Measurements from ENCODE around the gene HTRA2. TPM values are rescaled to one million over a fixed set of nuclear protein-coding genes. Genes with fewer than 3 reads are reported as not detected.

Gene HTRA2
- total RNA-seq, 4 donors from 2014 or later, result 13.1 to 40.1 (median 33.9) TPM

- DNase-seq, result no peak
- H3K27ac ChIP-seq, result no peak overlapping the region
- H3K9me3 ChIP-seq, result no peaks in the 10 kb centered on the region
- H3K36me3 ChIP-seq, result no peaks in the 10 kb centered on the region
- intact Hi-C loops (cut with DNase I; ENCODE audit: low total_unique reads), result no loop called here
- H3K4me3 ChIP-seq, result no peak overlapping the region
- H3K27me3 ChIP-seq, result no peaks in the 10 kb centered on the region
- H3K4me1 ChIP-seq, result no peaks in the 10 kb centered on the region
- TF ChIP-seq POLR2A (IDR thresholded peaks at IDR 0.05) (no peak), CTCF (IDR thresholded peaks at IDR 0.05) (no peak)
These were observed 52.5 kb downstream of the HTRA2 start for GRCh38 chr2:74582184-74582583.

Other genes starting within 250 kb of the HTRA2 start
- 10 to 100 TPM in 1 of 4 donors, 1 to 10 TPM in 3; 2.1 to 15.1 (median 5.3) TPM for gene SLC4A5, start 186.5 kb upstream of the HTRA2 start, total RNA-seq
- 100 to 1,000 TPM in 2 of 4 donors, 10 to 100 TPM in 2; 48.2 to 140 (median 95.0) TPM for gene DCTN1, start 149.6 kb upstream of the HTRA2 start, total RNA-seq
- 1 to 10 TPM in 3 of 4 donors, not detected in 1; 2.1 to 5.7 (median 2.9) TPM for gene C2orf81, start 108.3 kb upstream of the HTRA2 start, total RNA-seq
- gene WDR54, start 108.2 kb upstream of the HTRA2 start, total RNA-seq, result 10 to 100 TPM in 3 of 4 donors, not detected in 1; 12.3 to 19.7 (median 16.3) TPM
- gene RTKN, start 88.0 kb upstream of the HTRA2 start, total RNA-seq, result 10 to 100 TPM in 2 of 4 donors, 1 to 10 TPM in 2; 9.8 to 36.3 (median 12.0) TPM
- 10 to 100 TPM; 28.5 to 63.3 (median 48.0) TPM for gene INO80B, start 74.8 kb upstream of the HTRA2 start, total RNA-seq
- gene WBP1, start 71.5 kb upstream of the HTRA2 start, total RNA-seq, result 10 to 100 TPM; 25.4 to 74.2 (median 50.8) TPM
- 10 to 100 TPM; 20.2 to 56.2 (median 29.8) TPM for gene MOGS, start 64.6 kb upstream of the HTRA2 start, total RNA-seq
- 100 to 1,000 TPM in 1 of 4 donors, 10 to 100 TPM in 2, 1 to 10 TPM in 1; 8.8 to 101 (median 45.8) TPM for gene MRPL53, start 57.3 kb upstream of the HTRA2 start, total RNA-seq
- 10 to 100 TPM; 10.9 to 42.8 (median 35.7) TPM for gene CCDC142, start 46.9 kb upstream of the HTRA2 start, total RNA-seq
- 10 to 100 TPM in 3 of 4 donors, 1 to 10 TPM in 1; 8.5 to 29.2 (median 17.5) TPM for gene TTC31, start 46.9 kb upstream of the HTRA2 start, total RNA-seq
- 1 to 10 TPM in 1 of 4 donors, not detected in 3; 2.9 TPM for gene LBX2, start 30.3 kb upstream of the HTRA2 start, total RNA-seq
- gene PCGF1, start 22.2 kb upstream of the HTRA2 start, total RNA-seq, result 10 to 100 TPM in 2 of 4 donors, 1 to 10 TPM in 2; 2.9 to 11.3 (median 9.7) TPM
- gene TLX2, start 15.5 kb upstream of the HTRA2 start, total RNA-seq, result under 1 TPM in 1 of 4 donors, not detected in 3; 0.55 TPM
- not detected for gene DQX1, start 3.7 kb upstream of the HTRA2 start, total RNA-seq
- 10 to 100 TPM; 62.8 to 87.0 (median 70.7) TPM for gene AUP1, start 227 bp upstream of the HTRA2 start, total RNA-seq
- 10 to 100 TPM in 3 of 4 donors, 1 to 10 TPM in 1; 9.5 to 26.5 (median 17.5) TPM for gene LOXL3, start 24.0 kb downstream of the HTRA2 start, total RNA-seq
- 10 to 100 TPM in 3 of 4 donors, under 1 TPM in 1; 0.29 to 85.0 (median 13.8) TPM for gene DOK1, start 24.8 kb downstream of the HTRA2 start, total RNA-seq
- under 1 TPM in 2 of 4 donors, not detected in 2; 0.49 to 0.76 TPM for gene M1AP, start 118.4 kb downstream of the HTRA2 start, total RNA-seq
- 10 to 100 TPM in 1 of 4 donors, 1 to 10 TPM in 3; 1.3 to 14.5 (median 4.8) TPM for gene SEMA4F, start 124.3 kb downstream of the HTRA2 start, total RNA-seq